Heart left ventricle (tissue), 13 donors: Measurements from ENCODE around the gene NUMB.

ENCODE experiments used
- CTCF ChIP-seq, 12 donors: fragments of 200-600 bp; sonication (generic) in 4 of 12; IDR thresholded peaks; one replicate each; pipeline versions ENCODE4 v1.5.0 to v1.8.0; 2018 to 2022; ENCODE audit warnings: antibody characterized with exemption in 12 of 12, mild to moderate bottlenecking in 5 of 12
- POLR2A ChIP-seq, 2 donors: fragments of 450-650 bp; IDR thresholded peaks; one replicate each; pipeline ENCODE4 v1.6.1; 2017; ENCODE audit warnings: antibody characterized with exemption in 2 of 2, mild to moderate bottlenecking in 2 of 2, moderate library complexity in 2 of 2
- donor health status: ischemic (EF 13 %, LVEDD 7.1; RV severe dilation, severe dysfunction).
- donor health status: DM: no; HTN: yes; CAD: no.
- donor health status: DM: no; HTN: no; CAD: no.
- donor health status: ischemic (EF 25% LVEDD 6.9; RV normal size, moderate dysfunction).
- donor health status: ischemic (EF 25% LVEDD 5.7; RV mildly dilated, moderate dysfunction).
- donor health status: ischemic (EF 35%, LVEDD 5.7; RV mildly dilated, moderate dysfunction).
- donor health status: nonischemic (EF 11% LVEDD 7.7; RV severe dilation, severe dysfunction).
- donor health status: DM: yes; HTN: yes; CAD: no.
- donor health status: PGD.
- donor health status: ischemic (EF 29% LVEDD 5.4; RV normal size, mild dysfunction).
- donor health status: nonischemic (EF 23%, LVEDD 6.1; RV moderate dilation, normal function).

GRCh38 chr14:73251516-73252215, 206.7 kb downstream of the NUMB start:
- TF ChIP-seq CTCF (IDR thresholded peaks at IDR 0.05): no peak
- no peak for TF ChIP-seq POLR2A (IDR thresholded peaks at IDR 0.05)
